NT2/D1 (cell line): ENCODE measurements around the gene SCYGR2.

Experiments
- SUZ12 ChIP-seq: IDR thresholded peaks from 2 replicates; pipeline ENCODE4 v1.6.1; 2011; ENCODE audit not compliant: insufficient read length, insufficient read depth; ENCODE audit errors: extremely low read depth
- YY1 ChIP-seq: IDR thresholded peaks from 2 replicates; pipeline ENCODE4 v1.6.1; 2011; ENCODE audit not compliant: insufficient read length, insufficient read depth
- ZNF274 ChIP-seq: IDR thresholded peaks from 2 replicates; pipeline ENCODE4 v1.6.1; 2011; ENCODE audit warnings: mild to moderate bottlenecking, low read depth, low read length

- no peak for TF ChIP-seq YY1
- no peak for TF ChIP-seq SUZ12
- no peak for TF ChIP-seq ZNF274
Measured at GRCh38 chr2:227597998-227598397, 695 bp upstream of the SCYGR2 start.
